Motor neuron (in vitro differentiated cells): Measurements from ENCODE around the gene IL15RA. TPM values are rescaled to one million over a fixed set of nuclear protein-coding genes. Genes with fewer than 3 reads are reported as not detected.
A peak's percentile ranks its signal among the peaks of the same experiment; 100 is the strongest.
"Not testable (repeated sequence)": the region's sequence is repeated elsewhere in the genome, so short reads cannot be mapped to it uniquely, and the experiment has no call there.

ENCODE experiments used
- ATAC-seq, 8 experiments: fragments of 200-7000 bp; cut with Tn5 transposase; replicated peaks in 6 of 8; 2 replicates each; pipeline ENCODE4 v1.8.0; 2021; ENCODE audit warnings: mild to moderate bottlenecking in 8 of 8, moderate library complexity in 8 of 8
- H3K27ac ChIP-seq, 2 donors: fragments of 250-450 bp; sonication (Bioruptor Pico); 2 replicates each; pipeline ENCODE4 v1.9.0; 2021; ENCODE audit warnings: antibody characterized with exemption in 2 of 2, mild to moderate bottlenecking in 2 of 2, moderate library complexity in 1 of 2
- H3K4me1 ChIP-seq, 2 donors: fragments of 250-450 bp; sonication (Bioruptor Pico); replicated peaks in 1 of 2; 2 replicates each; pipeline ENCODE4 v1.6.1; 2021; ENCODE audit warnings: antibody characterized with exemption in 2 of 2, mild to moderate bottlenecking in 2 of 2, moderate library complexity in 1 of 2
- H3K4me3 ChIP-seq, 5 donors: fragments of 250-450 bp; sonication (Bioruptor Pico); 2 replicates each; pipeline ENCODE4 v1.9.0; 2021; ENCODE audit warnings: antibody characterized with exemption in 5 of 5, mild to moderate bottlenecking in 5 of 5, moderate library complexity in 4 of 5
- WGBS, 10 experiments: fragments of 450-650 bp; shearing (Covaris generic); methylation state at CpG; one replicate each; pipeline ENCODE4 v1.0.0; 2022; 5-methylcytosine and 5-hydroxymethylcytosine counted together
- in situ Hi-C, 9 experiments: fragments of 400-800 bp; cut with MboI; loops; one replicate each; pipeline ENCODE4 v1.15.0; 2021; ENCODE audit warnings: low sequenced_read_pairs in 9 of 9, low pct_unique_long_range_greater_than_20kb in 2 of 9; ENCODE audit not compliant: unreplicated experiment in 9 of 9
- total RNA-seq, 8 experiments: library from RNA; unstranded; fragments of 300-600 nt; gene quantifications; 2 replicates each; pipeline versions ENCODE4 v1.2.3 to v1.2.4, GENCODE V29; 2022

Gene IL15RA
- total RNA-seq, 8 experiments from 2014 or later = 0.38 to 29.9 (median 0.64) TPM; not detected in 3

DNA sequence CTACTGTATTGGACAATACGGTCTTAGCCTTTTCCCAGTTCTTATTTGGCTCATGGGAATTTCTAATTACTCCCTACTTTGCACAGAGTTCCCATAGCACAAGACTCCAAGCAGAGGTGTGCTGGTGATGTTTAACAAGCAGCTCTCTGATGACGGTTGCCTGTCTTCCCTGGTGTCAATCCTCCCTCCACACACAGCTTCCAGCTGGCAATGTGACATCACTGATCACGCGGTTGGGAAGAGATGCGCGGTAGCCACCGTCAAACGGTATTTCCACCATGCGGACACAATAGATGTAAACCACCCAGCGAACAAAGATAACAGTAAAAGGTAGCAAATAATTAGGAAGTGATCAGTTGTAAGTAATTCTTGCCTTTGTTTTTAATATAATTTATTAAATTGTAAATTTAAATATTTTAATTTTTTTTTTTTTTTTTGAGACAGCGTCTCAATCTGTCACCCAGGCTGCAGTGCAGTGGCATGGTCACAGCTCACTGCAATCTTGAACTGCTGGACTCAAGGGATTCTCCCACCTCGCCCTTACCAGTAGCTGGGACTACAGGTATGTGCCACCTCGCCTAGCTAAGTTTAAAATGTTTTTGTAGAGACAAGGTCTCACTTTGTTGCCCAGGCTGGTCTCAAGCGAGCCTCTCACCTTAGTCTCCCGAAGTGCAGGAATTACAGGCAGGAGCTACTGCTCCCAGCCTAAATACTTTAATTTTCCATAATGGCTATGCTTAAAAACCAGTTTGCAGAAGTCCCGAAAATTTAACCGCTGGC, 36.3 kb upstream of the IL15RA start:
- Histone ChIP-seq H3K27ac (no peak overlapping the region), H3K4me1 (no peaks in the 10 kb centered on the region), H3K4me3 (no peak overlapping the region)
- ATAC-seq = peak in 1 of 8 experiments; percentile 19
- in situ Hi-C loops = no loop called here
- 28 to 90% (median 79%) methylated on average over 2 to 16 of the region's 17 CpGs for whole genome bisulfite sequencing, 10 experiments

DNA sequence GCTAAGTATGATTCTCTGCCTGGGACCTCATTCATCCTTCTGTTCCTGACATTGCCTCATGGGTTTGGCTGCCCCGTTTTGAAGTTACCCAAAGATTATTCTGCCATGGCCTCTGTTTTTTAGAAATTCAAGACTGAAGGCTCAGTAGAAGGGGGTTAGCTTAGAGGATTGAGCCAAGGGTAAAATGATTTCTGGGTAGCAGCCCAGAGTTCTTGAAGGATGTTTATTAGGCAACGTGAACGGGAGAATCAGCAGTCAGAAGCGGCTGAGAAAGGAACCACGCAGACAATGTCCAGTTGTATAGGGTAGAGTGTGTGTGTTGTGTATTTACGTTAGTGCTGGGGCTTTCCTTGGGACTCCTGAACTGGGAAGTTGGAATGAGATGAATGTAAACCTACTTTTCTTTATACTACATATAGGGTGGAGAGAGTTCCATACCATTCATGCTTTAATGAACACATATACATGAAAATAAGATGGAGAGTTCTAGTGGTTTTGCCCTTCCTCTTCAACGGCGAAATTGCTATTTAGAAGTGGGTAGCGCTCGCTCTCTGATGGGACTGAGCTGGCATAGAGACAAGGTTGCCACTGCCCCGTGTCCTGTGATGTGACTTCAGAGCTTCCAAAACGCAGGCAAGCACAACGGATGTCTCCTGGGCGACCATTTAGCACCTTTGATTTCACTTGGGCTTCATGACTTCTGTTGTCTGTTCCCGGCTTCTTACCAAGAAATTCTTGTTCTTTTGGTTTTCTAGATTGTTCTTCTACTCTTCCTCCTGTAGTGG, 35.0 kb upstream of the IL15RA start:
- WGBS, 10 experiments = 59 to 90% (median 77%) methylated on average over 3 to 14 of the region's 15 CpGs; no CpG with 5 or more reads in 1 of the 10 experiments

DNA sequence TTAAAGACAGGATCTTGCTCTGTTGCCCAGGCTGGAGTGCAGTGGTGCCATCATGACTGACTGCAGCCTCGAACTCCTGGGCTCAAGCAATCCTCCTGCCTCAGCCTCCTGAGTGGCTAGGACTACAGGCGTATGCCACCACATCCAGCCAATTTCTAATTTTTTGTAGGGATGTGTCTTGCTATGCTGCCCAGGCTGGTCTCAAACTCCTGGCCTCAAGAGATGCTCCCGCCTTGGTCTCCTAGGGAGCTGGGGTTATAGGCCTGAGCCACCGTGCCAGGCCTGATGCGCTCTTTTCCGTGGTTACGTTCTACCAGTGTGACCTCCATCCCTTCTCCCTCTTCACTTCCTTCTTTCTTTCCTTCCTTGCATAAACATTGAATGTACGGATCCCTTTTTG, 34.2 kb upstream of the IL15RA start:
- Histone ChIP-seq H3K27ac (no peak overlapping the region), H3K4me3 (no peak overlapping the region), H3K4me1 (no peaks in the 10 kb centered on the region)
- WGBS, 10 experiments = 71 to 100% (median 92%) methylated on average over 1 to 6 of the region's 8 CpGs; no CpG with 5 or more reads in 2 of the 10 experiments
- ATAC-seq = no peak
- in situ Hi-C loops = no loop called here

More for the DNA sequence above, 35.0 kb upstream of the IL15RA start:
- in situ Hi-C loops = no loop called here
- Histone ChIP-seq H3K27ac (no peak overlapping the region), H3K4me1 (no peaks in the 10 kb centered on the region), H3K4me3 (no peak overlapping the region)
- no peak for ATAC-seq

DNA sequence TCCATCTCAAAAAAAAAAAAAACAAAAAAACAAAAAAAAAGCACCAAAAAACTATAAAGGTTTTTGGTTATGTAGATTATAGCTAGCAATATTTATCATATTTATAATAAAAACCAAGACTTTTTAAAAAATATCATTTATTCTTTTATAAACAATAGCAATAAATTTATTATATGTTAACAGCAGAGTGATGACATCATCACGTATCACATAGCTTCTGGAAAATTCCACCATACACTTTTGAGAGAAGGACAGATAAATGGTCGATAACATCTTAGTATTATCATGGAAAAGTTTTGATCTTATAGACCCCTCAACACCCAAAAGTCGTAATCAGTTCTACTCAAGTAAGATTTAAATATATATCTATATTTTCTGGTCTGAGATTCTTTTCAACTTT, 33.2 kb upstream of the IL15RA start:
- no peak for ATAC-seq
- in situ Hi-C loops = no loop called here
- no peak overlapping the region for H3K27ac ChIP-seq
- whole genome bisulfite sequencing, 10 experiments = 60 to 100% (median 88%) methylated on average over 1 to 3 of the region's 3 CpGs
- H3K4me3 ChIP-seq = no peak overlapping the region
- no peaks in the 10 kb centered on the region for H3K4me1 ChIP-seq

DNA sequence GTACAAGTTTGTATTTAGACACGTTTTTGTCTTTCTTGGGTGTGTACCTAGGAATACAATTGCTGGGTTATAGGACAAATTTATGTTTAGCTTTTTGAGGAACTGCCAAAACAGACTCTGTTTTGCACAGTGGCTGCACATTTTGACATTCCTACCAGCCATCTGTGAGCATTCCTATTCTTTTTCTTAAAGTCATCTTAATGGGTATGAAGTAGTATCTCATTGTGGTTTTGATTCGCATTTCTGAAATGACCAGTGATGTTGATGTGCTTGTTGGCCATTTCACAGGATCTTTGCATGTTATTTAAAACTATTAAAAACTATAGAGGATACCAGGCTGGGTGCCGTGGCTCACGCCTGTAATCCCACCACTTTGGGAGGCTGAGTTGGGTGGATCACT, 32.6 kb upstream of the IL15RA start:
- in situ Hi-C loops = no loop called here
- no peak for ATAC-seq
- Histone ChIP-seq H3K27ac (no peak overlapping the region), H3K4me3 (no peak overlapping the region), H3K4me1 (no peaks in the 10 kb centered on the region)
- 42 to 92% (median 73%) methylated on average over 1 to 4 of the region's 4 CpGs; no CpG with 5 or more reads in 2 of the 10 experiments for WGBS, 10 experiments

DNA sequence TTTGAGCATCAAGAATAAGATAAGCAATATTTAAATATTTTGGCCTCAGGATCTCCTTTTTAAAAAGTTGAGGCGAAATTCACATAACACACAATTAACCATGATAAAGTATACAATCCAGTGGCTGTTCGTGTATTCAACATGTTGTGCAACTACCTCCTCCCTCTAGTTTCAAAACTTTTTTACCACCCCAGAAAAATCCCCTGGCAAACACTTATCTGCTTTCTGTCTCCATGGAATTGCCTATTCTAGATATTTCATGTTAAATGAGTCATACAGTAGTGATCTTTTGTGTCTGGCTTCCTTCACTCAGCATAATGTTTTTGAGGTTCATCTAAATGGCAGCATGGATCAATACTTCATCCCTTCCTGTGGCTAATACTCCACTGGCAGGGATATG, 31.8 kb upstream of the IL15RA start:
- in situ Hi-C loops = no loop called here
- Histone ChIP-seq H3K27ac (no peak overlapping the region), H3K4me1 (no peaks in the 10 kb centered on the region), H3K4me3 (no peak overlapping the region)
- WGBS, 10 experiments = 41 to 100% (median 71%) methylated on average over 1 to 2 of the region's 2 CpGs; no CpG with 5 or more reads in 3 of the 10 experiments
- peak in 2 of 8 experiments; percentile 67 to 74 for ATAC-seq

DNA sequence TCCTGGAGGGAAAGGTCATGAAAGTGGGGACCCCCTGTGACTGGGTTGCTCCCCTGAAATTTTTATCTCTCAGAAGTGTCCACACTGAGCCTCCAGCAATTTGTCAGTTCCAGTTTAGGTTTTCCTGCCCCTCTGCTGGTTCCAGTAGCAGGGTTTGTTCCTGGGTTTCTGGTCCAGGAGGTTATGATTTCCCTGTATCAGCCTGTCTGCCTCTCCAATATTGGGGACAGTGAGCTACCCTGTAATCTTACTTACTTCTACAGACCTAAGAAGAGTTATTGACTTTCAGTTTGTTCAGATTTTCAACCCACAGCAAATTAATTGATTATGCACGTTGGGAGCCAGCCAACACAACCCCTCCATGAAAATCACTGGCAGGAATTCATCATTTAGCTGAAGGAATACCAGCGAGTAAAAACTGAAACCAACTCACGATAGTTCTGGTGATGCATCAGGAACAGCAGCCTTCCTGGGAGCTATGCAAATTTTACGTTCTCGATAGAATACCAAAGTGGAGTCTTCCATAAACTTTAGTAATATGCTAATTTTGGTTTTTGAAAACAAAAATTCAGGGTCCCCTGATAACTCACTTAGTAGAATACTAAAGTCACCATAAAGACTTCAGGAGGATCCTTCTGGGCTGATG, 31.3 kb upstream of the IL15RA start:
- WGBS, 10 experiments = 8 to 82% (median 62%) methylated on average over 3 to 5 of the region's 5 CpGs; no CpG with 5 or more reads in 3 of the 10 experiments
- peak in 2 of 8 experiments; percentile 70 to 84 for ATAC-seq
- no peak overlapping the region for H3K4me3 ChIP-seq
- in situ Hi-C loops = no loop called here
- no peak overlapping the region for H3K27ac ChIP-seq
- no peaks in the 10 kb centered on the region for H3K4me1 ChIP-seq

DNA sequence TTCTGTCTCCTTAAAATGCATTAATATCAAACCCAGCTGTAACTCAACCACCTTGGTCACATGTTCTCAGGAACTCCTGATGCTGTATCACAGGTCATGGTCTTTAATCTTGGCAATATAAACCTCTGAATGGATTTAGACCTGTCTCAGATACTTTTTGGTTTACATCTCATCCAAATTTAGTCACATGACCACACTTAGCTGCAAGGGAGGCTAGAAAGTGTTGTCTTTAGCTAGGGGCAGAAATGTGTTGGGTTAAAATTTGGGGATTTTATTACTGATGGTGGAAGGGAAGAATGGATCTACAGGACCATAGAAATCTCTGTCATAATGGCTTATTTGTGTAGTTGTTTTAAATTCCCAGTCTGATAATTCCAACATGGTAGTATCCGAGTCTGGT, 29.6 kb upstream of the IL15RA start:
- ATAC-seq = no peak
- Histone ChIP-seq H3K27ac (no peak overlapping the region), H3K4me1 (no peaks in the 10 kb centered on the region), H3K4me3 (no peak overlapping the region)
- in situ Hi-C loops = no loop called here
- WGBS, 10 experiments = 0 to 100% (median 83%) methylated on average over 1 of the region's 1 CpG; no CpG with 5 or more reads in 3 of the 10 experiments

DNA sequence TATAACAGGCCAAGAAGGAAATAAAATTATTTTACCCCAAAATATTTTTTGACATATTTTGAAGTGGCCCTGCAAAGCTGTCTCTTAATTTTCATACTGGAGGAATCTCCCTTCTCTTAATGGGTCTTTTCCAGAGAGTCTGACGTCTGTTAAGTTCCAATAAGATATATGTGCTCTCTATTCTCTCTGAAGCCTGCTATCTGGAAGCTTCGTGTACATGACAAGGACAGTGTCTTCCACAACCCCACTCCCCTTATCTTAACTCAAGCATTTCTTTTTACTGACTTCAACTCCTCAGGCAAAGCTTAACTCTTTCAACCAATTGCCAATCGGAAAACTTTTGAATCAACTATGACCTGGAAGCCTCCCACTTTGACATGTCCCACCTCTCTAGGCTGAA, 29.2 kb upstream of the IL15RA start:
- WGBS, 10 experiments = 34 to 100% (median 69%) methylated on average over 1 to 3 of the region's 3 CpGs; no CpG with 5 or more reads in 2 of the 10 experiments
- H3K27ac ChIP-seq = no peak overlapping the region
- no peak overlapping the region for H3K4me3 ChIP-seq
- no peaks in the 10 kb centered on the region for H3K4me1 ChIP-seq
- in situ Hi-C loops = no loop called here
- ATAC-seq = no peak

DNA sequence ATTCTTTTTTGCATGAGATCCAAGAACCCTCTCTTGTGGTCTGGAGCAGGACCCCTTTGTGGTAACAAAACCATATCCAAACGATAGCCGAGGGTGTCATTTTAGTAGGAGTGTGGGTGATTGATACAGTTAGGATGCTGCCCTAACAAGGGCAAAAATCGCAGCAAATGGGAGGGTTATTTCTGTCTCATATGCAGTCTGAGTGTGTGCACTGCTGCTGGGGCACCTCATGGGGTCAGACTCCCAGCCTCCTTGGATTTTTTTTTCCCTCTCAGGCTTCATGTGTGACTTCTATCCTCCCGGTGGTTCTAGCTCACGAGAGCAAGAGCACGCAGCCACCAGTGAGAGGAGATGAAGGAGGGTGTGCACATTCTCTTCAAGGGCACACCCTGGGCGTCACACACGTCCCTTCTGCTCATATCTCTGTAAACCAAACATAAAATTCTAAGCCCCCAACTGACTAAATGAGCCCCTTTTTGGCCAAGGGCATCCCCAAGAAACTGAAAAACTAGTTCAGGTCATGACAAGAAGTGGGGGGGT, 28.6 kb upstream of the IL15RA start:
- 10 to 100% (median 81%) methylated on average over 1 to 8 of the region's 8 CpGs; no CpG with 5 or more reads in 2 of the 10 experiments for WGBS, 10 experiments
- Histone ChIP-seq H3K4me1 (no peaks in the 10 kb centered on the region), H3K27ac (no peak overlapping the region), H3K4me3 (no peak overlapping the region)
- peak in 2 of 8 experiments; percentile 43 to 48 for ATAC-seq
- in situ Hi-C loops = no loop called here

DNA sequence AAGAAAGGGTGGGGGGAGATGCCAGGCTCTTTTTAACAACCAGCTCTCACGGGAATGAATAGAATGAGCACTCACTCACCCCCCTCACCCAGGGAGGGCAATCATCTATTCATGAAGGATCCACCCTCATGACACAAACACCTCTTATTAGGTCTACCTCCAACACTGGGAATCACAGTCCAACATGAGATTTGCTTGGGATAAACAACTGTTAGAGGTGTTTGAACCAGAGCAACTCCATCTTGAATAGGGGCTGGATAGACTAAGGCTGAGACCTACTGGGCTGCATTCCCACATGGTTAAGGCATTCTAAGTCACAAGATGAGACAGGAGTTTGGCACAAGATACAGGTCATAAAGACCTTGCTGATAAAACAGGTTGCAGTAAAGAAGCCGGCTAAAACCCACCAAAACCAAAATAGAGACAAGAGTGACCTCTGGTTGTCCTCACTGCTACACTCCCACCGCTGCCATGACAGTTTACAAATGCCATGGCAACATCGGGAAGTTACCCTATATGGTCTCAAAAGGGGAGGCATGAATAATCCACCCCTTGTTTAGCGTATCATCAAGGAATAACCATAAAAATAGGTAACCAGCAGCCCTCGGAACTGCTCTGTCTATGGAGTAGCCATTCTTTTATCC, 27.9 kb upstream of the IL15RA start:
- H3K4me3 ChIP-seq, H3K27ac ChIP-seq, H3K4me1 ChIP-seq, in situ Hi-C loops, ATAC-seq: not testable (repeated sequence)
- 40 to 100% (median 80%) methylated on average over 1 to 5 of the region's 6 CpGs; no CpG with 5 or more reads in 1 of the 10 experiments for WGBS, 10 experiments

DNA sequence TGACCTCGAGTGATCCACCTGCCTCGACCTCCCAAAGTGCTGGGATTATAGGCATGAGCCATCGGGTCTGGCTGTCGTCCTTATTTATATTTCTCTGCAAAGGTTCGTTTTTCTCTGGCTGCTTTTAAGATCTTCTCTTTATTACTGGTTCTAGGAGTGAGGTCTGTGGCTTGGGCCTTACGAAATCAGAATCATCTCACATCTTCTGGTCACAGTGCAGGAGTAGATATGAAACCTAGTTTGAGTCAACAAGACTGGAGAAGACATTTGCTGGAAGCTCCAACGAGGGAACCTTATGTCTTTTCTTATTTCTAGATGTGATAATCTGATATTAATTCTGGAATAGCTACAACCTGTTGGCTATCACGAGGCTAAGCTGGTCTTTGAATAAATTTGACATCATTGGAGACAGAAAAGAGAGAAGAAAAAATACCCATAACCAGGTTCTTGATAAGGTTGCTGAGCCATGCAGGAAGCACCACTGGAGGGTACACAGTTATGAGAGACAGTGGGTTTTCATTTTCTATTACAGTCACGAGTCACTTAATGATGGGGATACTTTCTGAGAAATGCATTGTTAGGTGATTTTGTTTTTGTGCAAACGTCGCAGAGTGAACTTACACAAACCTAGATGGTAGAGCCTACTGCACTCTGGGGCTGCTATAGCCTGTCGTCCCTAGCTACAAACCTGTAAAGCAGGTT, 25.6 kb upstream of the IL15RA start:
- no peak for ATAC-seq
- WGBS, 10 experiments = 27 to 74% (median 57%) methylated on average over 4 to 10 of the region's 12 CpGs; no CpG with 5 or more reads in 1 of the 10 experiments
- in situ Hi-C loops = no loop called here
- no peaks in the 10 kb centered on the region for H3K4me1 ChIP-seq
- H3K4me3 ChIP-seq = no peak overlapping the region
- H3K27ac ChIP-seq = no peak overlapping the region
